Endothelial cell (in vitro differentiated cells): ENCODE results near the gene GALNT17. TPM values are rescaled to one million over a fixed set of nuclear protein-coding genes. Genes with fewer than 3 reads are reported as not detected.
A peak's percentile ranks its signal among the peaks of the same experiment; 100 is the strongest.
"Not testable (repeated sequence)": the region's sequence is repeated elsewhere in the genome, so short reads cannot be mapped to it uniquely, and the experiment has no call there.

ENCODE experiments used
- DNase-seq: peaks from one replicate; pipeline ENCODE4 v3.0.0; 2021; ENCODE audit warnings: low spot score
- H3K27ac Mint-ChIP-seq: one replicate; pipeline ENCODE4 v1.8.0; 2021; ENCODE audit warnings: mixed read lengths, inconsistent platforms; ENCODE audit not compliant: unreplicated experiment
- H3K27me3 Mint-ChIP-seq: one replicate; pipeline ENCODE4 v1.8.0; 2021; ENCODE audit warnings: mild to moderate bottlenecking, moderate library complexity, mixed read lengths, inconsistent platforms; ENCODE audit not compliant: unreplicated experiment
- H3K36me3 Mint-ChIP-seq: one replicate; pipeline ENCODE4 v1.8.0; 2021; ENCODE audit warnings: mild to moderate bottlenecking, low read depth, mixed read lengths, inconsistent platforms; ENCODE audit not compliant: unreplicated experiment
- H3K4me1 Mint-ChIP-seq: one replicate; pipeline ENCODE4 v1.8.0; 2021; ENCODE audit warnings: mild to moderate bottlenecking, mixed read lengths, inconsistent platforms; ENCODE audit not compliant: unreplicated experiment
- H3K4me3 Mint-ChIP-seq: one replicate; pipeline ENCODE4 v1.8.0; 2021; ENCODE audit warnings: mild to moderate bottlenecking, mixed read lengths, inconsistent platforms; ENCODE audit not compliant: unreplicated experiment
- H3K9me3 Mint-ChIP-seq: one replicate; pipeline ENCODE4 v1.8.0; 2021; ENCODE audit warnings: mixed read lengths, inconsistent platforms; ENCODE audit not compliant: unreplicated experiment
- total RNA-seq: library from RNA; stranded (reverse); fragmentation: NEBNext Ultra II Directional; extraction: Animal tissue kit (Norgen Biotek cat#: 25700); gene quantifications from one replicate; pipeline ENCODE4 v1.2.1, GENCODE V29; 2021; ENCODE audit not compliant: unreplicated experiment
- TF ChIP-seq, protein P1 (sequence below): fragments of 200-600 bp; sonication (generic); IDR thresholded peaks from one replicate; pipeline ENCODE4 v1.5.0; 2021; ENCODE audit warnings: antibody characterized with exemption; ENCODE audit not compliant: unreplicated experiment

GALNT17 gene
- total RNA-seq, 1 donor from 2014 or later, result 0.38 TPM

DNA sequence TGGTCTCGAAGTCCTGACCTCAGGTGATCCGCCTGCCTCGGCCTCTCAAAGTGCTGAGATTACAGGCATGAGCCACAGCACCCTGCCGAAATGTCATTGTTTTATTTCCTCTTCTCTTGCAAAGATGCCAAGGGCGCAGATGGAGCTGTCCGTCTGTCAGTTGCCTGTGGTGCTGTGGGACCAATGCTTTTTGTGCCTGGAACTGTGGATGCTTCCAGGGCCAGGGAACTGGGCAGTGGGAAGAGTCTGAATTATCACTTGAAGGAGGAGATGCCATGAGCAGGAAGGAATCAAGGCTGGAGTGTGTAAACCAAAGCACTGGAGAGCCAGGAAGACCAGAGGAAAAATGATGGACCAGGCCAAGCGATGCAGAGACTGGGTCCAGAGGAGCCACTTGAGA lies 459.9 kb downstream of the GALNT17 start:
- Mint-ChIP-seq H3K27me3 (peaks cover 3% of the 10 kb centered on the region), H3K4me3 (peak overlapping the region; percentile 50), H3K4me1 (no peaks in the 10 kb centered on the region), H3K27ac (no peak overlapping the region), H3K36me3 (peaks cover 7% of the 10 kb centered on the region), H3K9me3 (peaks cover 8% of the 10 kb centered on the region)
- TF ChIP-seq, protein P1, sequence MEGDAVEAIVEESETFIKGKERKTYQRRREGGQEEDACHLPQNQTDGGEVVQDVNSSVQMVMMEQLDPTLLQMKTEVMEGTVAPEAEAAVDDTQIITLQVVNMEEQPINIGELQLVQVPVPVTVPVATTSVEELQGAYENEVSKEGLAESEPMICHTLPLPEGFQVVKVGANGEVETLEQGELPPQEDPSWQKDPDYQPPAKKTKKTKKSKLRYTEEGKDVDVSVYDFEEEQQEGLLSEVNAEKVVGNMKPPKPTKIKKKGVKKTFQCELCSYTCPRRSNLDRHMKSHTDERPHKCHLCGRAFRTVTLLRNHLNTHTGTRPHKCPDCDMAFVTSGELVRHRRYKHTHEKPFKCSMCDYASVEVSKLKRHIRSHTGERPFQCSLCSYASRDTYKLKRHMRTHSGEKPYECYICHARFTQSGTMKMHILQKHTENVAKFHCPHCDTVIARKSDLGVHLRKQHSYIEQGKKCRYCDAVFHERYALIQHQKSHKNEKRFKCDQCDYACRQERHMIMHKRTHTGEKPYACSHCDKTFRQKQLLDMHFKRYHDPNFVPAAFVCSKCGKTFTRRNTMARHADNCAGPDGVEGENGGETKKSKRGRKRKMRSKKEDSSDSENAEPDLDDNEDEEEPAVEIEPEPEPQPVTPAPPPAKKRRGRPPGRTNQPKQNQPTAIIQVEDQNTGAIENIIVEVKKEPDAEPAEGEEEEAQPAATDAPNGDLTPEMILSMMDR, result no peak
- DNase-seq, result no peak

DNA sequence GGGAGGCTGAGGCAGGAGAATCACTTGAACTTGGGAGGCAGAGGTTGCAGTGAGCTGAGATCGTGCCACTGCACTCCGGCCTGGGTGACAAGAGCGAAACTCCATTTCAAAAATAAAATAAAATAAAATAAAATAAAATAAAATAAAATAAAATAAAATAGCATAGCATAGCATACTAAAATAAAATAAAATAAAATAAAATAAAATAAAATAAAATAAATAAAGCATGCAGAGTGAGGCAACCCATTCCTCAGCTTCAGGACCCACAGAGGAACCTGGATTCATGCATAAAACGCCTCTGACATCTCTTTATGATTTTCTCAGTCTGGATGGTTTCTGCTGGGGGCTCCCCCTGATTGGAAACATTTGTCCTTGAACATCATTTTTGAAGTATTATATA lies 460.4 kb downstream of the GALNT17 start:
- H3K9me3 Mint-ChIP-seq, H3K27ac Mint-ChIP-seq, DNase-seq, H3K4me3 Mint-ChIP-seq, H3K27me3 Mint-ChIP-seq, H3K4me1 Mint-ChIP-seq, H3K36me3 Mint-ChIP-seq: not testable (repeated sequence)

DNA sequence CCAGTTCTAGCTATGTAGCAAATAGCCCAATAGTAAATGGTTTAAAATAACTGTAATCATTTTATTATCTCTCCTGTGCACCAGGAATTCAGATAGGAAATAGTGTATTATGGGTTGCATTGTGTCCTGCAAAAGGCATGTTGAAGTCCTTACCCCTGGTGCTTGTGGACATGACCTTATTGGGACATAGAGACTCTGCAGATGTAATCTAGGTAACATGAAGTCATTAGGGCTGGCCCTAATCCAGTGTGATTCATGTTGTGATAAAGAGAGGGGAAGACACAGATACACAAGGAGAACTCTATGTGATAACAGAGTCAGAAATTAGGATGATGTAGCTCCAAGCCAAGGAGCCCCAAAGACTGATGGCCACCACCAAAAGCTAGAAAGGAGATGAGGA lies 462.8 kb downstream of the GALNT17 start:
- Mint-ChIP-seq H3K36me3 (peaks cover 3% of the 10 kb centered on the region), H3K27ac (no peak overlapping the region), H3K4me3 (no peak overlapping the region), H3K9me3 (peaks cover 14% of the 10 kb centered on the region), H3K4me1 (no peaks in the 10 kb centered on the region), H3K27me3 (peaks cover 3% of the 10 kb centered on the region)
- DNase-seq, result no peak
- TF ChIP-seq, protein P1, result no peak

DNA sequence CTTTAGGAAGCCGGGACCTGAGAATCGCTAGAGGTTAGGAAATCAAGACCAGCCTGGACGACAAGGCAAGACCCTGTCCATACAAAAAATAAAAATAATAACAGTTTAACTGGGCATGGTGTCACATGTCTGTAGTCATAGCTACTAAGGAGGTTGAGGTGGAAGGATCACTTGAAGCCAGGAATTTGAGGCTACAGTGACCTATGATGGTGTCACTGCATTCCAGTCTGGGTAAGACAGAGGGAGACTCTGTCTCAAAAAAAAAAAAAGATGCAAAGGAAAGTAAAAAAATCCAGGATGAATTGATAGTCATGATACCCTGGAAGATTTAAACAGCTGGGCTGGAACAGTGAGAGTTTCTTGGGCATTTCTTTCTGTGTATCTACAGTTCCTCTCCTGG lies 463.2 kb downstream of the GALNT17 start:
- DNase-seq, result no peak
- TF ChIP-seq, protein P1, result no peak
- Mint-ChIP-seq H3K9me3 (peaks cover 14% of the 10 kb centered on the region), H3K36me3 (peaks cover 3% of the 10 kb centered on the region), H3K4me1 (no peaks in the 10 kb centered on the region), H3K27me3 (peaks cover 4% of the 10 kb centered on the region), H3K27ac (no peak overlapping the region), H3K4me3 (no peak overlapping the region)

DNA sequence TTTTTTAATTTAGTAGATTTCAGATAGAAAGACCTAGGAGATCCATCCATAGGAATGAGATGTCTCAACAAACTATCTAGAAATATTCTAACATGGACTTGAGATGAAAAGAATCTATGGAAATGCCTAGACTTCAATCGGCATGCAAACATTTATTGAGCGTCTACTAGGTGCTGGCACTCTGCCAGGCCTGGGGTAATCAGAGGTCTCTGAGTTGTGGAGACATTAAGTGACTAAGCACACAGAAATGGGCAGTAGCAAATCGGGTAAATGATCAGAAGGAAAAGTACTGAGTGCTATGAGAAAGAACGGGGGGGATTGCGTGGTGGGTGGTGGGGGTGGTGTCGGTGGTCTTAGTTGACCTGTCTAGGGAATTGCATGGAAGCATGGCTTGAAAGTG lies 466.6 kb downstream of the GALNT17 start:
- no peak for DNase-seq
- H3K27me3 Mint-ChIP-seq, result peaks cover 5% of the 10 kb centered on the region
- no peaks in the 10 kb centered on the region for H3K4me1 Mint-ChIP-seq
- H3K4me3 Mint-ChIP-seq, result no peak overlapping the region
- no peak overlapping the region for H3K27ac Mint-ChIP-seq
- TF ChIP-seq, protein P1, result no peak
- H3K36me3 Mint-ChIP-seq, result peaks cover 4% of the 10 kb centered on the region
- H3K9me3 Mint-ChIP-seq, result peaks cover 30% of the 10 kb centered on the region

DNA sequence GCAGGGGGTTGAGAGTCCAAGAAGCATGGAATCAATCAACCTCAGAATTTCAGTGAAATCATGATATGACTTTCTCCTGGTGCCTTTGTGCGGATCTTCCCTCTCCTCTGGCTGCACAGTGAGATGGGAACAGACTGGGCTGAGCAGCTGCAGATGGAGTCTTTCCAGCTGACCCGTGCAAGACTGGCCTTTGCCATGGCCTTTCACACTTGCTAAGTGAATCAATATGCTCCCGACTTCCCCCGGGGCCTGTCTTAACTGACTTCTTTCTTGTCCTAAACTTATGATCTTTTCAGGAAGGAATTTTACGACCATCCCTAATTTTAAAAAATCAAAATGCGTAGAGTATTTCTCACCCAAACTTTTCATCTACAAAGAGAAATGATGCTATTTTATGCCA lies 469.9 kb downstream of the GALNT17 start:
- Mint-ChIP-seq H3K27ac (no peak overlapping the region), H3K4me1 (no peaks in the 10 kb centered on the region), H3K27me3 (peaks cover 5% of the 10 kb centered on the region), H3K9me3 (peaks cover 28% of the 10 kb centered on the region), H3K36me3 (peaks cover 4% of the 10 kb centered on the region), H3K4me3 (no peak overlapping the region)
- DNase-seq, result no peak
- TF ChIP-seq, protein P1, result no peak
